Endothelial cell of umbilical vein (primary cell): ENCODE results near the gene FOXJ1. TPM values are rescaled to one million over a fixed set of nuclear protein-coding genes. Genes with fewer than 3 reads are reported as not detected.

Experiments
- BruUV-seq: library from RNA; stranded (reverse); fragments of 400-500 nt; replicated peaks from 2 replicates; lab custom pipeline; 2021; lab: Mats Ljungman, UMichigan
- CTCF ChIA-PET: fragments of 300-600, 350-600 bp; sonication (Branson Sonifier 250); formaldehyde crosslinking; loops from one replicate; lab custom pipeline; 2021; ENCODE audit warnings: antibody characterized with exemption, inconsistent platforms; lab: Charles Lee
- POLR2A ChIA-PET: fragments of 300-600, 350-600 bp; sonication (Branson Sonifier 250); formaldehyde crosslinking; loops from one replicate; lab custom pipeline; 2021; ENCODE audit warnings: antibody characterized with exemption, inconsistent platforms; lab: Charles Lee
- DNase-seq: peaks from one replicate; pipeline ENCODE4 v3.0.0-alpha.2; 2011; ENCODE audit warnings: low read depth, low spot score
- FAIRE-seq: peaks from 2 replicates; lab custom pipeline; 2011; peaks lifted over from hg19 to GRCh38; lab: Jason Lieb, UNC
- H2AFZ ChIP-seq: 2 replicates; pipeline ENCODE4 v1.6.0; 2012; ENCODE audit warnings: low read depth, low read length, control low read depth, inconsistent platforms
- H3K27ac ChIP-seq: 2 replicates; pipeline ENCODE4 v1.5.1; 2011; ENCODE audit warnings: low read depth, mild to moderate bottlenecking, control low read depth, low read length, moderate library complexity; ENCODE audit not compliant: insufficient read depth
- H3K27me3 ChIP-seq, 2 experiments: 2 replicates each; pipeline versions ENCODE4 v1.6.0 to v1.6.1; 2011; ENCODE audit warnings: low read length in 2 of 2, mixed read lengths in 1 of 2; ENCODE audit not compliant: control insufficient read depth in 2 of 2, insufficient read depth in 2 of 2
- H3K36me3 ChIP-seq, 2 experiments: 2 replicates in 1 of 2; 3 replicates in 1 of 2; pipeline ENCODE4 v1.5.1; 2011; ENCODE audit warnings: low read length in 2 of 2, mild to moderate bottlenecking in 1 of 2, moderate library complexity in 1 of 2; ENCODE audit not compliant: control insufficient read depth in 2 of 2, insufficient read depth in 2 of 2; ENCODE audit errors: extremely low read depth in 1 of 2
- H3K4me1 ChIP-seq: 3 replicates; pipeline ENCODE4 v1.5.1; 2011; ENCODE audit warnings: mild to moderate bottlenecking, low read length; ENCODE audit not compliant: control insufficient read depth, insufficient read depth; ENCODE audit errors: extremely low read depth
- H3K4me2 ChIP-seq: 2 replicates; pipeline ENCODE4 v1.6.1; 2011; ENCODE audit warnings: low read length, control low read depth, mixed read lengths; ENCODE audit not compliant: insufficient read depth
- H3K4me3 ChIP-seq, 3 experiments: fragments of 200-600 bp in 1 of 3; sonication (generic), shearing (Covaris generic) in 1 of 3; replicated peaks in 1 of 3; 2 replicates each; pipeline ENCODE4 v1.5.1; 2011 to 2016; ENCODE audit warnings: control low read depth in 3 of 3, low read length in 3 of 3, mild to moderate bottlenecking in 2 of 3, inconsistent platforms in 1 of 3, low read depth in 1 of 3, moderate library complexity in 1 of 3; ENCODE audit not compliant: insufficient read depth in 1 of 3
- H3K79me2 ChIP-seq: 2 replicates; pipeline ENCODE4 v1.6.0; 2012; ENCODE audit warnings: low read length, inconsistent platforms; ENCODE audit not compliant: control insufficient read depth, insufficient read depth
- H3K9ac ChIP-seq: replicated peaks from 2 replicates; pipeline ENCODE3; 2011; ENCODE audit warnings: low read length, control low read depth; ENCODE audit not compliant: insufficient read depth; ENCODE audit errors: extremely low read depth
- H3K9me1 ChIP-seq: replicated peaks from 3 replicates; pipeline ENCODE4 v1.6.0; 2011; ENCODE audit warnings: mild to moderate bottlenecking, low read length; ENCODE audit not compliant: control insufficient read depth, insufficient read depth; ENCODE audit errors: extremely low read depth
- H3K9me3 ChIP-seq: replicated peaks from 2 replicates; pipeline ENCODE4 v1.5.1; 2012; ENCODE audit warnings: low read length, inconsistent platforms; ENCODE audit not compliant: control insufficient read depth, insufficient read depth
- H4K20me1 ChIP-seq: replicated peaks from 2 replicates; pipeline ENCODE3; 2011; ENCODE audit warnings: mild to moderate bottlenecking, low read length; ENCODE audit not compliant: control insufficient read depth, insufficient read depth; ENCODE audit errors: extremely low read depth
- CTCF ChIP-seq, 2 donors: IDR thresholded peaks; 1 replicate in 1 of 2; 2 replicates in 1 of 2; pipeline ENCODE4 v1.5.1; 2011; ENCODE audit warnings: low read length in 2 of 2, mild to moderate bottlenecking in 2 of 2, moderate library complexity in 2 of 2, control low read depth in 1 of 2, inconsistent platforms in 1 of 2, low read depth in 1 of 2; ENCODE audit not compliant: insufficient read depth in 1 of 2; ENCODE audit errors: extremely low read depth in 1 of 2
- EZH2 ChIP-seq: IDR thresholded peaks from 2 replicates; pipeline ENCODE4 v1.6.1; 2012; ENCODE audit warnings: borderline replicate concordance, low read depth, mild to moderate bottlenecking, moderate library complexity, low read length, inconsistent platforms; ENCODE audit not compliant: severe bottlenecking
- FOS ChIP-seq: IDR thresholded peaks from 2 replicates; pipeline ENCODE4 v1.6.1; 2011; ENCODE audit warnings: mild to moderate bottlenecking, low read length, moderate library complexity, borderline replicate concordance; ENCODE audit not compliant: insufficient read depth
- GATA2 ChIP-seq: IDR thresholded peaks from 2 replicates; pipeline ENCODE4 v1.7.0; 2011; ENCODE audit warnings: low read depth, mild to moderate bottlenecking, moderate library complexity, mixed read lengths, low read length; ENCODE audit not compliant: insufficient read length, insufficient read depth
- JUN ChIP-seq: IDR thresholded peaks from 2 replicates; pipeline ENCODE4 v1.6.1; 2011; ENCODE audit warnings: borderline replicate concordance, low read depth; ENCODE audit not compliant: insufficient read length, insufficient read depth
- MAX ChIP-seq: IDR thresholded peaks from 2 replicates; pipeline ENCODE4 v1.6.1; 2011; ENCODE audit not compliant: insufficient read depth, insufficient read length
- MYC ChIP-seq: IDR thresholded peaks from one replicate; pipeline ENCODE4 v1.6.1; 2011; ENCODE audit warnings: mild to moderate bottlenecking, low read depth, low read length
- POLR2A ChIP-seq: IDR thresholded peaks from 2 replicates; pipeline ENCODE4 v1.6.1; 2012; ENCODE audit warnings: low read depth, mild to moderate bottlenecking, control low read depth, low read length
- POLR2AphosphoS5 ChIP-seq: IDR thresholded peaks from 2 replicates; pipeline ENCODE4 v1.6.1; 2012; ENCODE audit warnings: low read depth, mild to moderate bottlenecking, control low read depth, low read length, moderate library complexity; ENCODE audit not compliant: insufficient read depth
- dilution Hi-C: fragments of 300-500 bp; cut with MboI; formaldehyde crosslinking; loops from one replicate; pipeline ENCODE4 v1.15.0; 2019; ENCODE audit warnings: low sequenced_read_pairs; ENCODE audit not compliant: extremely low pct_ligation_motif_present
- intact Hi-C: fragments of 100-400 bp; cut with micrococcal nuclease; formaldehyde crosslinking; loops from one replicate; pipeline ENCODE4 v1.10.0; 2022
- polyA plus RNA-seq, 4 experiments: library from polyadenylated mRNA; depleted of rRNA in 3 of 4; stranded (reverse) in 3 of 4; unstranded in 1 of 4; fragments of >200 nt; gene quantifications; 2 replicates each; pipeline versions ENCODE4 v1.2.1 to v1.2.3, GENCODE V29; 2011 to 2012; ENCODE audit warnings: missing spikeins in 1 of 4
- total RNA-seq: library from RNA; stranded (reverse); gene quantifications from 2 replicates; pipeline ENCODE4 v1.2.3, GENCODE V29; 2021

The FOXJ1 gene
- total and polyA plus RNA-seq, 2 donors (not counting 3 experiments of a cell fraction or from before 2014, with no cell fraction given) = not detected

GRCh38 chr17:76131692-76132573 lies 9.1 kb downstream of the FOXJ1 start:
- FAIRE-seq (no peak), DNase-seq (no peak)
- no peak overlapping the region for H3K9ac ChIP-seq
- no TSS peak for BruUV-seq
- intact Hi-C loops (no loop called here), dilution Hi-C loops (no loop called here)
- no peaks in the 10 kb centered on the region for H4K20me1 ChIP-seq
- H3K4me3 ChIP-seq = no peak overlapping the region
- H3K9me1 ChIP-seq = no peaks in the 10 kb centered on the region
- no peaks in the 10 kb centered on the region for H3K9me3 ChIP-seq
- H3K79me2 ChIP-seq = no peaks in the 10 kb centered on the region
- ChIA-PET POLR2A (no interaction called here), CTCF (interaction anchor here (0.8 to 1.6 kb wide), 3 partner anchors 9 to 50 kb away, joined by 3 to 4 read pairs (median 3); partner anchors contain the start of gene FOXJ1)
- TF ChIP-seq POLR2A (no peak), MAX (no peak)
- H3K36me3 ChIP-seq = no peaks in the 10 kb centered on the region
- H3K4me1 ChIP-seq = no peaks in the 10 kb centered on the region
- no peak overlapping the region for H3K27ac ChIP-seq
- H3K27me3 ChIP-seq = peaks cover 2 to 4% of the 10 kb centered on the region in 2 experiments
- H2AFZ ChIP-seq = no peak overlapping the region
- H3K4me2 ChIP-seq = no peak overlapping the region

- no peaks in the 10 kb centered on the region for H3K9me1 ChIP-seq
- no TSS peak for BruUV-seq
- intact Hi-C loops (no loop called here), dilution Hi-C loops (no loop called here)
- H3K27ac ChIP-seq = no peak overlapping the region
- FAIRE-seq (no peak), DNase-seq (no peak)
- H3K4me1 ChIP-seq = no peaks in the 10 kb centered on the region
- H3K79me2 ChIP-seq = no peaks in the 10 kb centered on the region
- CTCF ChIA-PET = interaction anchor here (0.9 to 1.8 kb wide), 3 partner anchors 10 to 173 kb away, joined by 3 to 6 read pairs (median 4); no protein-coding TSS in a partner anchor
- no peak overlapping the region for H2AFZ ChIP-seq
- H3K27me3 ChIP-seq = peaks cover 2 to 4% of the 10 kb centered on the region in 2 experiments
- H3K4me3 ChIP-seq = no peak overlapping the region
- no peaks in the 10 kb centered on the region for H3K36me3 ChIP-seq
- no peaks in the 10 kb centered on the region for H4K20me1 ChIP-seq
- H3K9me3 ChIP-seq = no peaks in the 10 kb centered on the region
- POLR2A ChIA-PET = no interaction called here
- TF ChIP-seq MAX (no peak), MYC (no peak), FOS (no peak), GATA2 (no peak), POLR2A (no peak), JUN (no peak), EZH2 (no peak), CTCF (IDR thresholded peaks at IDR 0.05; ENCODE audit: extremely low read depth in 1 of 2, insufficient read depth in 1 of 2, low read depth in 1 of 2, low read length in 2 of 2) (no peak), POLR2AphosphoS5 (no peak)
- no peak overlapping the region for H3K4me2 ChIP-seq
- no peak overlapping the region for H3K9ac ChIP-seq
Observed at GRCh38 chr17:76131051-76131691, 9.9 kb downstream of the FOXJ1 start.
